GM12878 (cell line): Measurements from ENCODE around the gene PGF. TPM values are rescaled to one million over a fixed set of nuclear protein-coding genes. Genes with fewer than 3 reads are reported as not detected.

Experiments used
- CHD1 ChIP-seq: IDR thresholded peaks from 2 replicates; pipeline ENCODE4 v1.6.1; 2012; ENCODE audit warnings: low read depth, low read length, improper control_type of control experiment
- CREB1 ChIP-seq: IDR thresholded peaks from 2 replicates; pipeline ENCODE4 v1.6.1; 2012; ENCODE audit warnings: low read depth, mild to moderate bottlenecking, inconsistent platforms
- ESRRA ChIP-seq: IDR thresholded peaks from 2 replicates; pipeline ENCODE4 v1.6.1; 2012; ENCODE audit warnings: mild to moderate bottlenecking, low read length, improper control_type of control experiment
- GATAD2B ChIP-seq: fragments of 450-650 bp; conservative IDR thresholded peaks from 2 replicates; pipeline ENCODE4 v1.6.1; 2017; ENCODE audit warnings: low read depth, mild to moderate bottlenecking, moderate library complexity
- HCFC1 ChIP-seq: fragments of 150-350 bp; IDR thresholded peaks from 2 replicates; pipeline ENCODE4 v1.6.1; 2014; ENCODE audit warnings: low read length
- JUNB ChIP-seq: IDR thresholded peaks from 2 replicates; pipeline ENCODE4 v1.6.1; 2016; ENCODE audit warnings: antibody characterized with exemption, mild to moderate bottlenecking
- KLF5 ChIP-seq: fragments of 450-650 bp; IDR thresholded peaks from 2 replicates; pipeline ENCODE4 v1.6.1; 2014; ENCODE audit warnings: mild to moderate bottlenecking; ENCODE audit not compliant: partially characterized antibody
- NRF1 ChIP-seq: conservative IDR thresholded peaks from 2 replicates; pipeline ENCODE4 v1.6.1; 2011; ENCODE audit warnings: mild to moderate bottlenecking, low read depth, low read length, improper control_type of control experiment
- POLR2A ChIP-seq: IDR thresholded peaks from 2 replicates; pipeline ENCODE4 v1.6.1; 2011; ENCODE audit warnings: low read depth, mild to moderate bottlenecking, low read length
- RAD51 ChIP-seq: fragments of 450-650 bp; IDR thresholded peaks from 2 replicates; pipeline ENCODE4 v1.6.1; 2016; ENCODE audit warnings: moderate library complexity, mild to moderate bottlenecking, inconsistent platforms
- SP1 ChIP-seq: IDR thresholded peaks from one replicate; pipeline ENCODE4 v1.6.1; 2011; ENCODE audit warnings: low read depth, low read length
- SREBF1 ChIP-seq: IDR thresholded peaks from 2 replicates; pipeline ENCODE4 v1.6.1; 2012; ENCODE audit warnings: mild to moderate bottlenecking, low read length
- TAF1 ChIP-seq: IDR thresholded peaks from 2 replicates; pipeline ENCODE4 v1.6.1; 2011; ENCODE audit warnings: mild to moderate bottlenecking, low read depth, low read length, borderline replicate concordance
- polyA plus RNA-seq, 11 experiments: library from polyadenylated mRNA; depleted of rRNA in 4 of 11; unstranded in 6 of 11; stranded (reverse) in 5 of 11; fragments of >200 nt; fragmentation: Nextera tagmentation in 4 of 11; fragmentation: Illumina TruSeq in 1 of 11; extraction: Ambion mirVana in 4 of 11; extraction: Trizol in 1 of 11; gene quantifications; 1 replicate in 1 of 11; 2 replicates in 10 of 11; pipeline versions ENCODE4 v1.2.1 to v1.2.3, GENCODE V29; 2011 to 2016; ENCODE audit warnings: inconsistent platforms in 2 of 11, missing spikeins in 2 of 11, low read depth in 1 of 11
- total RNA-seq, 4 experiments: library from RNA; depleted of rRNA in 3 of 4; stranded (reverse); fragments of >200 nt in 3 of 4; fragmentation: Illumina TruSeq in 1 of 4; extraction: Trizol in 1 of 4; gene quantifications; 2 replicates each; pipeline versions ENCODE4 v1.2.1 to v1.2.3, GENCODE V29; 2013 to 2021
- TF ChIP-seq, protein P1 (sequence below): fragments of 450-650 bp; IDR thresholded peaks from 2 replicates; pipeline ENCODE4 v1.6.1; 2017; ENCODE audit warnings: mild to moderate bottlenecking, moderate library complexity
- TF ChIP-seq, protein P2 (sequence below): fragments of 450-650 bp; IDR thresholded peaks from 2 replicates; pipeline ENCODE4 v1.6.1; 2016; ENCODE audit warnings: mild to moderate bottlenecking
- TF ChIP-seq, protein P3 (sequence below): IDR thresholded peaks from 2 replicates; pipeline ENCODE4 v1.6.1; 2012; ENCODE audit warnings: low read depth, low read length, improper control_type of control experiment
- TF ChIP-seq, protein P4 (sequence below): fragments of 450-650 bp; IDR thresholded peaks from 2 replicates; pipeline ENCODE4 v1.6.1; 2017; ENCODE audit warnings: borderline replicate concordance
- TF ChIP-seq, protein P5 (sequence below): IDR thresholded peaks from 2 replicates; pipeline ENCODE4 v1.6.1; 2012; ENCODE audit warnings: low read depth, low read length, improper control_type of control experiment

The PGF gene
- total and polyA plus RNA-seq, 10 of the 15 experiments (the other 5 are each of a cell fraction or from before 2014, with no cell fraction given), result 0.11 to 5.5 (median 0.63) TPM

DNA sequence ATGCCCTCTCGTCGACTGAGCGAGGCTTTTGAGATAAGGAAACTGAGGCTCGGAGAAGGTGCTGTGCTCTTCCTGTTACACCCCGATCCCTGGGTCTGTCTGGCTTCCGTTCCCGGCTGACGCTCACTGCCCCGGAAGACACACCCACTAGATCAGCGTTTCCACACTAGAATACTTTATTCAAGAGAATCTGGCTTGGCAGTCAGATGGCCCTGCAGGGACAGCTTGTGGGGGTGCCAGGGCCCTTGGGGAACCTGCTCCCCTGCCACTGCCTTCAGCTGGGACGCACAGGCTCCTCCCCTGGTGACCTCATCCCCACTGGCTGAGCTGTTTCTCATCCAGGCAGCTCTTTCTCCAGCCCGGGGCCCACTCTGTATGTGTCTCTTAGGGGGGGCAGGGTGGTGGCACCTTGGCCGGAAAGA lies 13.7 kb downstream of the PGF start (continued):
- TF ChIP-seq, protein P1, sequence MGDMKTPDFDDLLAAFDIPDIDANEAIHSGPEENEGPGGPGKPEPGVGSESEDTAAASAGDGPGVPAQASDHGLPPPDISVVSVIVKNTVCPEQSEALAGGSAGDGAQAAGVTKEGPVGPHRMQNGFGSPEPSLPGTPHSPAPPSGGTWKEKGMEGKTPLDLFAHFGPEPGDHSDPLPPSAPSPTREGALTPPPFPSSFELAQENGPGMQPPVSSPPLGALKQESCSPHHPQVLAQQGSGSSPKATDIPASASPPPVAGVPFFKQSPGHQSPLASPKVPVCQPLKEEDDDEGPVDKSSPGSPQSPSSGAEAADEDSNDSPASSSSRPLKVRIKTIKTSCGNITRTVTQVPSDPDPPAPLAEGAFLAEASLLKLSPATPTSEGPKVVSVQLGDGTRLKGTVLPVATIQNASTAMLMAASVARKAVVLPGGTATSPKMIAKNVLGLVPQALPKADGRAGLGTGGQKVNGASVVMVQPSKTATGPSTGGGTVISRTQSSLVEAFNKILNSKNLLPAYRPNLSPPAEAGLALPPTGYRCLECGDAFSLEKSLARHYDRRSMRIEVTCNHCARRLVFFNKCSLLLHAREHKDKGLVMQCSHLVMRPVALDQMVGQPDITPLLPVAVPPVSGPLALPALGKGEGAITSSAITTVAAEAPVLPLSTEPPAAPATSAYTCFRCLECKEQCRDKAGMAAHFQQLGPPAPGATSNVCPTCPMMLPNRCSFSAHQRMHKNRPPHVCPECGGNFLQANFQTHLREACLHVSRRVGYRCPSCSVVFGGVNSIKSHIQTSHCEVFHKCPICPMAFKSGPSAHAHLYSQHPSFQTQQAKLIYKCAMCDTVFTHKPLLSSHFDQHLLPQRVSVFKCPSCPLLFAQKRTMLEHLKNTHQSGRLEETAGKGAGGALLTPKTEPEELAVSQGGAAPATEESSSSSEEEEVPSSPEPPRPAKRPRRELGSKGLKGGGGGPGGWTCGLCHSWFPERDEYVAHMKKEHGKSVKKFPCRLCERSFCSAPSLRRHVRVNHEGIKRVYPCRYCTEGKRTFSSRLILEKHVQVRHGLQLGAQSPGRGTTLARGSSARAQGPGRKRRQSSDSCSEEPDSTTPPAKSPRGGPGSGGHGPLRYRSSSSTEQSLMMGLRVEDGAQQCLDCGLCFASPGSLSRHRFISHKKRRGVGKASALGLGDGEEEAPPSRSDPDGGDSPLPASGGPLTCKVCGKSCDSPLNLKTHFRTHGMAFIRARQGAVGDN, result 0 out of 2 replicates have a peak, but pooled peaks have one; percentile 52
- TF ChIP-seq ESRRA, result no peak
- TF ChIP-seq, protein P2, sequence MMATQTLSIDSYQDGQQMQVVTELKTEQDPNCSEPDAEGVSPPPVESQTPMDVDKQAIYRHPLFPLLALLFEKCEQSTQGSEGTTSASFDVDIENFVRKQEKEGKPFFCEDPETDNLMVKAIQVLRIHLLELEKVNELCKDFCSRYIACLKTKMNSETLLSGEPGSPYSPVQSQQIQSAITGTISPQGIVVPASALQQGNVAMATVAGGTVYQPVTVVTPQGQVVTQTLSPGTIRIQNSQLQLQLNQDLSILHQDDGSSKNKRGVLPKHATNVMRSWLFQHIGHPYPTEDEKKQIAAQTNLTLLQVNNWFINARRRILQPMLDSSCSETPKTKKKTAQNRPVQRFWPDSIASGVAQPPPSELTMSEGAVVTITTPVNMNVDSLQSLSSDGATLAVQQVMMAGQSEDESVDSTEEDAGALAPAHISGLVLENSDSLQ, result 0 out of 2 replicates have a peak, but pooled peaks have one; percentile 16
- no peak for TF ChIP-seq HCFC1
- TF ChIP-seq CHD1, result no peak
- TF ChIP-seq POLR2A, result peak; percentile 71
- TF ChIP-seq SREBF1, result no peak
- no peak for TF ChIP-seq GATAD2B
- TF ChIP-seq SP1, result peak; percentile 4
- TF ChIP-seq, protein P3, sequence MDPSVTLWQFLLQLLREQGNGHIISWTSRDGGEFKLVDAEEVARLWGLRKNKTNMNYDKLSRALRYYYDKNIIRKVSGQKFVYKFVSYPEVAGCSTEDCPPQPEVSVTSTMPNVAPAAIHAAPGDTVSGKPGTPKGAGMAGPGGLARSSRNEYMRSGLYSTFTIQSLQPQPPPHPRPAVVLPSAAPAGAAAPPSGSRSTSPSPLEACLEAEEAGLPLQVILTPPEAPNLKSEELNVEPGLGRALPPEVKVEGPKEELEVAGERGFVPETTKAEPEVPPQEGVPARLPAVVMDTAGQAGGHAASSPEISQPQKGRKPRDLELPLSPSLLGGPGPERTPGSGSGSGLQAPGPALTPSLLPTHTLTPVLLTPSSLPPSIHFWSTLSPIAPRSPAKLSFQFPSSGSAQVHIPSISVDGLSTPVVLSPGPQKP, result no peak
- no peak for TF ChIP-seq KLF5
- TF ChIP-seq, protein P4, sequence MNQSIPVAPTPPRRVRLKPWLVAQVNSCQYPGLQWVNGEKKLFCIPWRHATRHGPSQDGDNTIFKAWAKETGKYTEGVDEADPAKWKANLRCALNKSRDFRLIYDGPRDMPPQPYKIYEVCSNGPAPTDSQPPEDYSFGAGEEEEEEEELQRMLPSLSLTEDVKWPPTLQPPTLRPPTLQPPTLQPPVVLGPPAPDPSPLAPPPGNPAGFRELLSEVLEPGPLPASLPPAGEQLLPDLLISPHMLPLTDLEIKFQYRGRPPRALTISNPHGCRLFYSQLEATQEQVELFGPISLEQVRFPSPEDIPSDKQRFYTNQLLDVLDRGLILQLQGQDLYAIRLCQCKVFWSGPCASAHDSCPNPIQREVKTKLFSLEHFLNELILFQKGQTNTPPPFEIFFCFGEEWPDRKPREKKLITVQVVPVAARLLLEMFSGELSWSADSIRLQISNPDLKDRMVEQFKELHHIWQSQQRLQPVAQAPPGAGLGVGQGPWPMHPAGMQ, result no peak
- TF ChIP-seq JUNB, result no peak; the same call in 1 of the 2 replicates
- TF ChIP-seq TAF1, result no peak
- no peak for TF ChIP-seq RAD51
- no peak for TF ChIP-seq NRF1
- TF ChIP-seq, protein P5, sequence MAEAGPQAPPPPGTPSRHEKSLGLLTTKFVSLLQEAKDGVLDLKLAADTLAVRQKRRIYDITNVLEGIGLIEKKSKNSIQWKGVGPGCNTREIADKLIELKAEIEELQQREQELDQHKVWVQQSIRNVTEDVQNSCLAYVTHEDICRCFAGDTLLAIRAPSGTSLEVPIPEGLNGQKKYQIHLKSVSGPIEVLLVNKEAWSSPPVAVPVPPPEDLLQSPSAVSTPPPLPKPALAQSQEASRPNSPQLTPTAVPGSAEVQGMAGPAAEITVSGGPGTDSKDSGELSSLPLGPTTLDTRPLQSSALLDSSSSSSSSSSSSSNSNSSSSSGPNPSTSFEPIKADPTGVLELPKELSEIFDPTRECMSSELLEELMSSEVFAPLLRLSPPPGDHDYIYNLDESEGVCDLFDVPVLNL, result no peak
- peak; percentile 11; the same call in 1 of the 2 replicates for TF ChIP-seq CREB1
